GM12878 (cell line): ENCODE measurements around the gene MRPS22.

ENCODE experiments used
- EP300 ChIP-seq, 2 experiments: fragments of 150-350 bp in 1 of 2; IDR thresholded peaks; 2 replicates each; pipeline ENCODE4 v1.6.1; 2011 to 2012; ENCODE audit warnings: low read depth in 2 of 2, low read length in 2 of 2, borderline replicate concordance in 1 of 2, improper control_type of control experiment in 1 of 2, inconsistent platforms in 1 of 2; ENCODE audit not compliant: control insufficient read depth in 1 of 2
- MXI1 ChIP-seq: fragments of 150-350 bp; IDR thresholded peaks from 2 replicates; pipeline ENCODE4 v1.6.1; 2011; ENCODE audit warnings: low read depth, mild to moderate bottlenecking, inconsistent platforms, low read length, improper control_type of control experiment
- NRF1 ChIP-seq: conservative IDR thresholded peaks from 2 replicates; pipeline ENCODE4 v1.6.1; 2011; ENCODE audit warnings: mild to moderate bottlenecking, low read depth, low read length, improper control_type of control experiment
- POLR2AphosphoS2 ChIP-seq: IDR thresholded peaks from 2 replicates; pipeline ENCODE4 v1.6.1; 2011; ENCODE audit warnings: low read depth, mild to moderate bottlenecking, low read length, improper control_type of control experiment, moderate library complexity
- POU2F2 ChIP-seq: IDR thresholded peaks from 3 replicates; pipeline ENCODE4 v1.6.1; 2011; ENCODE audit warnings: low read depth, mild to moderate bottlenecking, low read length, borderline replicate concordance
- TF ChIP-seq, protein P1 (sequence below): fragments of 450-650 bp; IDR thresholded peaks from 2 replicates; pipeline ENCODE4 v1.6.1; 2017; ENCODE audit warnings: borderline replicate concordance
- TF ChIP-seq, protein P2 (sequence below): IDR thresholded peaks from 2 replicates; pipeline ENCODE4 v1.6.1; 2012; ENCODE audit warnings: low read depth, low read length, improper control_type of control experiment

DNA sequence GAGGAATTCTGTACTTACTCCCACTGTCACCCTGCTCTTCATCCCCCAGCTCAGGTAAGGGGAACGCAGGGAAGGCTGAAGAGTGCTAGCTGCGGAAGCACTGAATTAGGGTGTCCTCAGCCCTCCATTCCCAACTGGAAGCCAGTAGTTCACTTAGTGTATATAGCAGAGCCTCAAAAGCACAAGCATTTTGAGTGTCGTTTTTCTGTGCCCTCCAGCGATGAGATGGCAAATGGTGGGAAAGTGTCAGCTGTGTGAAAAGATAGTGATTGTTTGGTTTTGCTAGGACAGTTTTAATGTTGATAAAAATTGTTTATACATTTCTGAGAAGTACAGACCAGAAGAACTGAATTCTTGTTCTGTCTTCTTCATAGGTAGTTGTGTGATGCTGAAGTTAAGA lies 10.8 kb downstream of the MRPS22 start:
- no peak for TF ChIP-seq POU2F2
- no peak for TF ChIP-seq NRF1
- TF ChIP-seq, protein P1, sequence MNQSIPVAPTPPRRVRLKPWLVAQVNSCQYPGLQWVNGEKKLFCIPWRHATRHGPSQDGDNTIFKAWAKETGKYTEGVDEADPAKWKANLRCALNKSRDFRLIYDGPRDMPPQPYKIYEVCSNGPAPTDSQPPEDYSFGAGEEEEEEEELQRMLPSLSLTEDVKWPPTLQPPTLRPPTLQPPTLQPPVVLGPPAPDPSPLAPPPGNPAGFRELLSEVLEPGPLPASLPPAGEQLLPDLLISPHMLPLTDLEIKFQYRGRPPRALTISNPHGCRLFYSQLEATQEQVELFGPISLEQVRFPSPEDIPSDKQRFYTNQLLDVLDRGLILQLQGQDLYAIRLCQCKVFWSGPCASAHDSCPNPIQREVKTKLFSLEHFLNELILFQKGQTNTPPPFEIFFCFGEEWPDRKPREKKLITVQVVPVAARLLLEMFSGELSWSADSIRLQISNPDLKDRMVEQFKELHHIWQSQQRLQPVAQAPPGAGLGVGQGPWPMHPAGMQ: no peak
- no peak for TF ChIP-seq MXI1
- TF ChIP-seq, protein P2, sequence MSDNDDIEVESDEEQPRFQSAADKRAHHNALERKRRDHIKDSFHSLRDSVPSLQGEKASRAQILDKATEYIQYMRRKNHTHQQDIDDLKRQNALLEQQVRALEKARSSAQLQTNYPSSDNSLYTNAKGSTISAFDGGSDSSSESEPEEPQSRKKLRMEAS: no peak
- no peak for TF ChIP-seq EP300 (IDR thresholded peaks at IDR 0.05; ENCODE audit: borderline replicate concordance in 1 of 2, control insufficient read depth in 1 of 2, low read depth in 2 of 2, low read length in 2 of 2)
- no peak for TF ChIP-seq POLR2AphosphoS2
